H9 (cell line): ENCODE measurements around the gene HSFX4. TPM values are rescaled to one million over a fixed set of nuclear protein-coding genes. Genes with fewer than 3 reads are reported as not detected.
A peak's percentile ranks its signal among the peaks of the same experiment; 100 is the strongest.

Experiments
- DNase-seq: peaks from one replicate; pipeline ENCODE4 v3.0.0-alpha.2; 2017
- H2AFZ ChIP-seq: one replicate; pipeline ENCODE4 v1.6.1; 2013; ENCODE audit warnings: mild to moderate bottlenecking, low read length, control low read depth, moderate library complexity
- H2AK5ac ChIP-seq: 2 replicates; pipeline ENCODE4 v1.6.1; 2013; ENCODE audit warnings: low read length, control low read depth, mixed read lengths; ENCODE audit not compliant: insufficient read length
- H2BK120ac ChIP-seq: one replicate; pipeline ENCODE4 v1.6.1; 2013; ENCODE audit warnings: low read depth, mild to moderate bottlenecking, low read length, control low read depth, inconsistent platforms; ENCODE audit not compliant: poor library complexity, severe bottlenecking
- H2BK12ac ChIP-seq: 2 replicates; pipeline ENCODE4 v1.6.1; 2013; ENCODE audit warnings: low read length, control low read depth, mixed read lengths, low read depth; ENCODE audit not compliant: insufficient read length
- H2BK15ac ChIP-seq: 2 replicates; pipeline ENCODE4 v1.6.1; 2013; ENCODE audit warnings: low read depth, low read length, control low read depth
- H2BK20ac ChIP-seq: one replicate; pipeline ENCODE4 v1.6.1; 2013; ENCODE audit warnings: low read depth, mild to moderate bottlenecking, low read length, control low read depth, inconsistent platforms; ENCODE audit not compliant: poor library complexity, severe bottlenecking
- H2BK5ac ChIP-seq: 2 replicates; pipeline ENCODE4 v1.6.1; 2013; ENCODE audit warnings: low read length, control low read depth, mixed read lengths; ENCODE audit not compliant: insufficient read length
- H3K14ac ChIP-seq: 2 replicates; pipeline ENCODE4 v1.6.1; 2013; ENCODE audit warnings: low read length, control low read depth; ENCODE audit not compliant: insufficient read depth
- H3K18ac ChIP-seq: 2 replicates; pipeline ENCODE4 v1.6.1; 2013; ENCODE audit warnings: low read depth, mild to moderate bottlenecking, mixed read lengths, low read length, control low read depth; ENCODE audit not compliant: insufficient read length
- H3K23ac ChIP-seq: 2 replicates; pipeline ENCODE4 v1.6.1; 2013; ENCODE audit warnings: low read length, control low read depth, mixed read lengths, low read depth; ENCODE audit not compliant: insufficient read length
- H3K23me2 ChIP-seq: 2 replicates; pipeline ENCODE4 v1.6.1; 2013; ENCODE audit warnings: low read depth, mild to moderate bottlenecking, mixed read lengths, low read length, control low read depth; ENCODE audit not compliant: insufficient read length, poor library complexity, severe bottlenecking
- H3K27ac ChIP-seq: 2 replicates; pipeline ENCODE4 v1.5.1; 2013; ENCODE audit warnings: low read length, control low read depth, mixed read lengths, low read depth; ENCODE audit not compliant: insufficient read length
- H3K27me3 ChIP-seq: 2 replicates; pipeline ENCODE4 v1.6.1; 2013; ENCODE audit warnings: low read length, control low read depth, inconsistent platforms; ENCODE audit not compliant: insufficient read depth
- H3K4ac ChIP-seq: 2 replicates; pipeline ENCODE4 v1.6.1; 2013; ENCODE audit warnings: low read depth, mild to moderate bottlenecking, control low read depth, inconsistent platforms, low read length, moderate library complexity
- H3K4me1 ChIP-seq: 2 replicates; pipeline ENCODE4 v1.6.1; 2013; ENCODE audit warnings: low read length, control low read depth, inconsistent platforms; ENCODE audit not compliant: insufficient read depth
- H3K4me2 ChIP-seq: 2 replicates; pipeline ENCODE4 v1.6.1; 2013; ENCODE audit warnings: low read length, control low read depth, mixed read lengths; ENCODE audit not compliant: insufficient read length, insufficient read depth
- H3K56ac ChIP-seq: 2 replicates; pipeline ENCODE4 v1.6.1; 2013; ENCODE audit warnings: low read depth, mild to moderate bottlenecking, mixed read lengths, low read length, control low read depth; ENCODE audit not compliant: insufficient read length
- H3K79me1 ChIP-seq: 2 replicates; pipeline ENCODE4 v1.6.1; 2013; ENCODE audit warnings: low read depth, mild to moderate bottlenecking, moderate library complexity, low read length, control low read depth, inconsistent platforms; ENCODE audit not compliant: insufficient read depth, poor library complexity, severe bottlenecking
- H3K79me2 ChIP-seq: 2 replicates; pipeline ENCODE4 v1.6.1; 2013; ENCODE audit warnings: low read length, control low read depth, inconsistent platforms; ENCODE audit not compliant: insufficient read depth
- H3K9ac ChIP-seq: 2 replicates; pipeline ENCODE4 v1.6.1; 2013; ENCODE audit warnings: low read length, control low read depth, mixed read lengths; ENCODE audit not compliant: insufficient read length; ENCODE audit errors: extremely low read depth
- H3K9me3 ChIP-seq: one replicate; pipeline ENCODE4 v1.6.1; 2013; ENCODE audit warnings: low read depth, low read length, inconsistent platforms; ENCODE audit not compliant: control insufficient read depth
- H3T11ph ChIP-seq: one replicate; pipeline ENCODE4 v1.6.1; 2013; ENCODE audit warnings: mild to moderate bottlenecking, low read length, control low read depth, inconsistent platforms
- H4K20me1 ChIP-seq: one replicate; pipeline ENCODE4 v1.6.1; 2013; ENCODE audit not compliant: control insufficient read depth, insufficient read length, insufficient read depth
- H4K5ac ChIP-seq: 2 replicates; pipeline ENCODE4 v1.6.1; 2013; ENCODE audit warnings: low read depth, mild to moderate bottlenecking, mixed read lengths, low read length, control low read depth; ENCODE audit not compliant: insufficient read length
- H4K8ac ChIP-seq: replicated peaks from 2 replicates; pipeline ENCODE4 v1.6.1; 2013; ENCODE audit warnings: low read length, control low read depth, mixed read lengths, low read depth; ENCODE audit not compliant: insufficient read length
- H4K91ac ChIP-seq: 2 replicates; pipeline ENCODE4 v1.6.1; 2013; ENCODE audit warnings: low read depth, mild to moderate bottlenecking, moderate library complexity, mixed read lengths, low read length, control low read depth; ENCODE audit not compliant: insufficient read length
- H3K27ac Mint-ChIP-seq, 3 experiments: 2 replicates in 2 of 3; 3 replicates in 1 of 3; pipeline ENCODE4 v1.8.0; 2020 to 2021; ENCODE audit warnings: mixed read lengths in 3 of 3, mild to moderate bottlenecking in 1 of 3, moderate library complexity in 1 of 3
- H3K27me3 Mint-ChIP-seq: 2 replicates; pipeline ENCODE4 v1.8.0; 2021; ENCODE audit warnings: low read depth, mild to moderate bottlenecking, moderate library complexity, mixed read lengths
- H3K36me3 Mint-ChIP-seq, 3 experiments: 2 replicates in 2 of 3; 3 replicates in 1 of 3; pipeline ENCODE4 v1.8.0; 2020 to 2021; ENCODE audit warnings: low read depth in 3 of 3, mixed read lengths in 3 of 3; ENCODE audit not compliant: insufficient read depth in 1 of 3
- H3K4me1 Mint-ChIP-seq, 2 experiments: 2 replicates each; pipeline ENCODE4 v1.8.0; 2020; ENCODE audit warnings: mixed read lengths in 2 of 2
- H3K4me3 Mint-ChIP-seq, 2 experiments: 2 replicates in 1 of 2; 3 replicates in 1 of 2; pipeline ENCODE4 v1.8.0; 2020 to 2021; ENCODE audit warnings: mild to moderate bottlenecking in 2 of 2, mixed read lengths in 2 of 2, moderate library complexity in 1 of 2
- H3K9me3 Mint-ChIP-seq, 2 experiments: 2 replicates in 1 of 2; 3 replicates in 1 of 2; pipeline ENCODE4 v1.8.0; 2020; ENCODE audit warnings: mild to moderate bottlenecking in 2 of 2, mixed read lengths in 2 of 2, moderate library complexity in 1 of 2
- CTCF ChIP-seq: fragments of 200-600 bp; sonication (generic); conservative IDR thresholded peaks from 3 replicates; pipeline ENCODE4 v1.8.0; 2021; ENCODE audit warnings: antibody characterized with exemption, mild to moderate bottlenecking
- WGBS: extraction: QIAGEN DNeasy Blood & Tissue Kit; methylation state at CpG from one replicate; pipeline ENCODE4 v1.1.7; 2013; ENCODE audit warnings: missing lambda C conversion rate, low lambda C conversion rate, mixed read lengths; ENCODE audit not compliant: insufficient read length; ENCODE audit errors: extremely low coverage; 5-methylcytosine and 5-hydroxymethylcytosine counted together
- total RNA-seq: library from RNA; stranded (reverse); gene quantifications from 2 replicates; pipeline ENCODE4 v1.2.1, GENCODE V29; 2021

The HSFX4 gene
- total RNA-seq, 1 experiment from 2014 or later: not detected

DNA sequence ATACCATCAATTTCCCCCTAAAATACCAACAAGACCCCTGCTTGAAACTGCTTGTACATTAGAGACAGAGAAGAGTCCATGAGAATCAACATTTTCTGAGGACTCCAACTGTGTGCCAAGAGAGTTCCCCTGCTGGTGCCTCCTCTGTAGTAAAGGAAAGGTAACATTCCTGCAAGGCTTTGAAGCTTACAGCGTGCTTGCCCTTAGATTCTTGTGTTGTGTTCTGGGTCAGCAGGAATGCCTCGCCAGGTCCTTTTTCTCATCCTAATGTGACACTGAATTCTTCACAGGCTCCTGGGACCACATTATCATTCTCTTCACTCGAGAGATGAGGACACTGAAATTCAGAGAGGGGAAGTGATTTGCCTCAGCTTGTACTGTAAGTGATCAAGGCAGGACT is 18.6 kb downstream of the HSFX4 start:
- H4K91ac ChIP-seq: no peak overlapping the region
- H3K79me1 ChIP-seq: no peaks in the 10 kb centered on the region
- H3K27me3 ChIP-seq: no peaks in the 10 kb centered on the region
- H2BK5ac ChIP-seq: no peak overlapping the region
- no peak overlapping the region for H3T11ph ChIP-seq
- peaks cover 5% of the 10 kb centered on the region; the same call in 1 of the 2 replicates for H3K4me1 ChIP-seq
- H3K23me2 ChIP-seq: no peaks in the 10 kb centered on the region
- H3K27ac ChIP-seq: no peak overlapping the region
- no CpG with 5 or more reads among the region's 3 CpGs for WGBS
- no peak overlapping the region for H3K9ac ChIP-seq
- no peaks in the 10 kb centered on the region for H3K79me2 ChIP-seq
- H3K4ac ChIP-seq: no peak overlapping the region
- no peak overlapping the region for H2BK15ac ChIP-seq
- H3K56ac ChIP-seq: no peak overlapping the region
- no peak overlapping the region for H2BK120ac ChIP-seq
- H2BK12ac ChIP-seq: no peak overlapping the region
- H3K36me3 Mint-ChIP-seq: peaks cover 23 to 66% (median 62%) of the 10 kb centered on the region in 3 experiments
- peak overlapping the region in 1 of 3 experiments; percentile 80; a peak in 3 of 7 replicates for H3K27ac Mint-ChIP-seq
- no peak overlapping the region for H3K23ac ChIP-seq
- H4K5ac ChIP-seq: no peak overlapping the region
- peak; percentile 47 for DNase-seq
- TF ChIP-seq CTCF: no peak
- H3K4me2 ChIP-seq: no peak overlapping the region
- H2AK5ac ChIP-seq: no peak overlapping the region
- H3K9me3 Mint-ChIP-seq: peaks cover 72 to 75% of the 10 kb centered on the region in 2 experiments
- H3K27me3 Mint-ChIP-seq: no peaks in the 10 kb centered on the region; the same call in 1 of the 2 replicates
- no peak overlapping the region for H2AFZ ChIP-seq
- H4K20me1 ChIP-seq: no peaks in the 10 kb centered on the region
- no peak overlapping the region for H2BK20ac ChIP-seq
- H3K9me3 ChIP-seq: peaks cover 25% of the 10 kb centered on the region
- peaks cover 19 to 21% of the 10 kb centered on the region in 2 experiments for H3K4me1 Mint-ChIP-seq
- no peak overlapping the region for H3K18ac ChIP-seq
- peak overlapping the region in 1 of 2 experiments; percentile 10; a peak in 1 of 5 replicates for H3K4me3 Mint-ChIP-seq
- no peak overlapping the region for H4K8ac ChIP-seq
- no peak overlapping the region for H3K14ac ChIP-seq
